Measurements from ENCODE around the gene CKS1B. TPM values are rescaled to one million over a fixed set of nuclear protein-coding genes. Genes with fewer than 3 reads are reported as not detected.

Gene CKS1B
- total and polyA plus RNA-seq, 9 of the 15 experiments (the other 6 are each of a cell fraction or from before 2014, with no cell fraction given): 215 to 1,103 (median 460) TPM

DNA sequence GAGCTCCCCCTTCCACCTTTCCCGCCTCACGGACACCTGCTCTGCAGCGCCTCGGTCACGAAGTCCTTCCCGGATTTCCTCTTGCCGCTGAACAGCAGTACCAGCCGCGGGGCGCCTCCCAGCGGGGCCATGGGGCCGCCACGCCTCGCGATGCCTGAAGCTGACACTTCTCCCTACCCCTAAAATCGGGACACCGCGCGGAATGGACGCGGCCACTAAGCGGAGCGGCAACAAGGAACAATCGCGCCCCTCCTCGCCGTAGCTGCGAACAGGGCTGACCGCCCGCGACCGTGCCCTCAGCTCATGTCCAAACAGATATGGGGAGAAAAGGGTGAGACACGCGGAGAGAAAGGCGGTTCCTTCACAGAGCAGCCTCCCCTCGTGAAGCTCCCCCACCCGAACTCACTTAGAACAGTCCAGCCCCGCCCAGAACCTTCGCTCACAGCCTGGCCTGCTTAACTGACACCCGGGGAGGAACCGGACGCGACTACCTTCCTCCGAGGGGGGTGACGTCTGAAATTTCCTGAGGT is 37.9 kb upstream of the CKS1B start, which contains the start of gene PMVK (continued):
- TF ChIP-seq BRCA1 (IDR thresholded peaks at IDR 0.05) (no peak), BRCA1 (CRISPR knock-in tag; IDR thresholded peaks at IDR 0.05) (no peak), GABPB2 (CRISPR knock-in tag; conservative IDR thresholded peaks at IDR 0.05) (no peak), TAF1 (IDR thresholded peaks at IDR 0.05; ENCODE audit: control insufficient read depth, extremely low read depth, insufficient read depth, low read length, severe bottlenecking) (peak; percentile 50), HSF4 (CRISPR knock-in tag; IDR thresholded peaks at IDR 0.05; ENCODE audit: borderline replicate concordance) (no peak), HIVEP1 (CRISPR knock-in tag; IDR thresholded peaks at IDR 0.05) (no peak), SAFB2 (IDR thresholded peaks at IDR 0.05; ENCODE audit: borderline replicate concordance, low read depth, low read length, severe bottlenecking) (no peak), MECOM (CRISPR knock-in tag; IDR thresholded peaks at IDR 0.05) (peak; percentile 38; the same call in 1 of the 2 replicates)
- TF ChIP-seq, protein P1, sequence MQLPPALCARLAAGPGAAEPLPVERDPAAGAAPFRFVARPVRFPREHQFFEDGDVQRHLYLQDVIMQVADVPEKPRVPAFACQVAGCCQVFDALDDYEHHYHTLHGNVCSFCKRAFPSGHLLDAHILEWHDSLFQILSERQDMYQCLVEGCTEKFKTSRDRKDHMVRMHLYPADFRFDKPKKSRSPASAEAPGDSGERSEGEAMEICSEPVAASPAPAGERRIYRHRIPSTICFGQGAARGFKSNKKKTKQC (CRISPR knock-in tag; IDR thresholded peaks at IDR 0.05): peak; percentile 98
- TF ChIP-seq, protein P2, sequence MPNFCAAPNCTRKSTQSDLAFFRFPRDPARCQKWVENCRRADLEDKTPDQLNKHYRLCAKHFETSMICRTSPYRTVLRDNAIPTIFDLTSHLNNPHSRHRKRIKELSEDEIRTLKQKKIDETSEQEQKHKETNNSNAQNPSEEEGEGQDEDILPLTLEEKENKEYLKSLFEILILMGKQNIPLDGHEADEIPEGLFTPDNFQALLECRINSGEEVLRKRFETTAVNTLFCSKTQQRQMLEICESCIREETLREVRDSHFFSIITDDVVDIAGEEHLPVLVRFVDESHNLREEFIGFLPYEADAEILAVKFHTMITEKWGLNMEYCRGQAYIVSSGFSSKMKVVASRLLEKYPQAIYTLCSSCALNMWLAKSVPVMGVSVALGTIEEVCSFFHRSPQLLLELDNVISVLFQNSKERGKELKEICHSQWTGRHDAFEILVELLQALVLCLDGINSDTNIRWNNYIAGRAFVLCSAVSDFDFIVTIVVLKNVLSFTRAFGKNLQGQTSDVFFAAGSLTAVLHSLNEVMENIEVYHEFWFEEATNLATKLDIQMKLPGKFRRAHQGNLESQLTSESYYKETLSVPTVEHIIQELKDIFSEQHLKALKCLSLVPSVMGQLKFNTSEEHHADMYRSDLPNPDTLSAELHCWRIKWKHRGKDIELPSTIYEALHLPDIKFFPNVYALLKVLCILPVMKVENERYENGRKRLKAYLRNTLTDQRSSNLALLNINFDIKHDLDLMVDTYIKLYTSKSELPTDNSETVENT (CRISPR knock-in tag; IDR thresholded peaks at IDR 0.05): peak; percentile 71; the same call in 1 of the 2 replicates
- TF ChIP-seq, protein P3, sequence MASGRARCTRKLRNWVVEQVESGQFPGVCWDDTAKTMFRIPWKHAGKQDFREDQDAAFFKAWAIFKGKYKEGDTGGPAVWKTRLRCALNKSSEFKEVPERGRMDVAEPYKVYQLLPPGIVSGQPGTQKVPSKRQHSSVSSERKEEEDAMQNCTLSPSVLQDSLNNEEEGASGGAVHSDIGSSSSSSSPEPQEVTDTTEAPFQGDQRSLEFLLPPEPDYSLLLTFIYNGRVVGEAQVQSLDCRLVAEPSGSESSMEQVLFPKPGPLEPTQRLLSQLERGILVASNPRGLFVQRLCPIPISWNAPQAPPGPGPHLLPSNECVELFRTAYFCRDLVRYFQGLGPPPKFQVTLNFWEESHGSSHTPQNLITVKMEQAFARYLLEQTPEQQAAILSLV (tag; IDR thresholded peaks at IDR 0.05): 0 out of 2 replicates have a peak, but pooled peaks have one; percentile 8
- TF ChIP-seq, protein P4, sequence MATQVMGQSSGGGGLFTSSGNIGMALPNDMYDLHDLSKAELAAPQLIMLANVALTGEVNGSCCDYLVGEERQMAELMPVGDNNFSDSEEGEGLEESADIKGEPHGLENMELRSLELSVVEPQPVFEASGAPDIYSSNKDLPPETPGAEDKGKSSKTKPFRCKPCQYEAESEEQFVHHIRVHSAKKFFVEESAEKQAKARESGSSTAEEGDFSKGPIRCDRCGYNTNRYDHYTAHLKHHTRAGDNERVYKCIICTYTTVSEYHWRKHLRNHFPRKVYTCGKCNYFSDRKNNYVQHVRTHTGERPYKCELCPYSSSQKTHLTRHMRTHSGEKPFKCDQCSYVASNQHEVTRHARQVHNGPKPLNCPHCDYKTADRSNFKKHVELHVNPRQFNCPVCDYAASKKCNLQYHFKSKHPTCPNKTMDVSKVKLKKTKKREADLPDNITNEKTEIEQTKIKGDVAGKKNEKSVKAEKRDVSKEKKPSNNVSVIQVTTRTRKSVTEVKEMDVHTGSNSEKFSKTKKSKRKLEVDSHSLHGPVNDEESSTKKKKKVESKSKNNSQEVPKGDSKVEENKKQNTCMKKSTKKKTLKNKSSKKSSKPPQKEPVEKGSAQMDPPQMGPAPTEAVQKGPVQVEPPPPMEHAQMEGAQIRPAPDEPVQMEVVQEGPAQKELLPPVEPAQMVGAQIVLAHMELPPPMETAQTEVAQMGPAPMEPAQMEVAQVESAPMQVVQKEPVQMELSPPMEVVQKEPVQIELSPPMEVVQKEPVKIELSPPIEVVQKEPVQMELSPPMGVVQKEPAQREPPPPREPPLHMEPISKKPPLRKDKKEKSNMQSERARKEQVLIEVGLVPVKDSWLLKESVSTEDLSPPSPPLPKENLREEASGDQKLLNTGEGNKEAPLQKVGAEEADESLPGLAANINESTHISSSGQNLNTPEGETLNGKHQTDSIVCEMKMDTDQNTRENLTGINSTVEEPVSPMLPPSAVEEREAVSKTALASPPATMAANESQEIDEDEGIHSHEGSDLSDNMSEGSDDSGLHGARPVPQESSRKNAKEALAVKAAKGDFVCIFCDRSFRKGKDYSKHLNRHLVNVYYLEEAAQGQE (IDR thresholded peaks at IDR 0.05; ENCODE audit: borderline replicate concordance): no peak; the same call in 1 of the 2 replicates
- TF ChIP-seq, protein P4 (CRISPR knock-in tag; IDR thresholded peaks at IDR 0.05; ENCODE audit: low read depth): 0 out of 2 replicates have a peak, but pooled peaks have one; percentile 63
- TF ChIP-seq, protein P5, sequence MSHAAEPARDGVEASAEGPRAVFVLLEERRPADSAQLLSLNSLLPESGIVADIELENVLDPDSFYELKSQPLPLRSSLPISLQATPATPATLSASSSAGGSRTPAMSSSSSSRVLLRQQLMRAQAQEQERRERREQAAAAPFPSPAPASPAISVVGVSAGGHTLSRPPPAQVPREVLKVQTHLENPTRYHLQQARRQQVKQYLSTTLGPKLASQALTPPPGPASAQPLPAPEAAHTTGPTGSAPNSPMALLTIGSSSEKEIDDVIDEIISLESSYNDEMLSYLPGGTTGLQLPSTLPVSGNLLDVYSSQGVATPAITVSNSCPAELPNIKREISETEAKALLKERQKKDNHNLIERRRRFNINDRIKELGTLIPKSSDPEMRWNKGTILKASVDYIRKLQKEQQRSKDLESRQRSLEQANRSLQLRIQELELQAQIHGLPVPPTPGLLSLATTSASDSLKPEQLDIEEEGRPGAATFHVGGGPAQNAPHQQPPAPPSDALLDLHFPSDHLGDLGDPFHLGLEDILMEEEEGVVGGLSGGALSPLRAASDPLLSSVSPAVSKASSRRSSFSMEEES (CRISPR knock-in tag; IDR thresholded peaks at IDR 0.05): peak; percentile 99
